Hematopoietic multipotent progenitor cell treated with erythropoietin and hydrocortisone succinate and interleukin-3 and kit ligand, for 8 days (in vitro differentiated cells): Measurements from ENCODE around the gene STAP1.
A peak's percentile ranks its signal among the peaks of the same experiment; 100 is the strongest.

Source experiments
- DNase-seq: peaks from one replicate; pipeline ENCODE4 v3.0.0-alpha.2; 2015

The STAP1 gene

DNA sequence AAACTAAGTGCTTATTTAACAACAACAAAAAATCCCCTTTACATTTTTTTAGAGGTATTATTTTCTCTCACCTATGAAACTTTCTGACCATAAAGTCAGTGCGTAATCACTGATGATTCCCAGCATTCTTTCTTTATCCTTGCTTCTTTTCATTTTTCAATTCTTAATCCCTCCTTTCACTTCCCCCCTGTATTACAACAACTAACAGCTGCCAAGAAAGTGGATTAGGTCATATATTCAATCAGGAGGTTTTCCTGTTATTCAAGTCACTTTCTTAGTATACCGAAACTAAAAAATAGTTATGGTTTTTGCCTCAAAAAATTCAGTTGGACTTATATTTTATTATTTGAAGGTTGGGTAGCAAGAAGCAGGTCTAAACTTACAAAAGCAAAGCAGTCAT, 2.1 kb upstream of the STAP1 start:
- no peak for DNase-seq

DNA sequence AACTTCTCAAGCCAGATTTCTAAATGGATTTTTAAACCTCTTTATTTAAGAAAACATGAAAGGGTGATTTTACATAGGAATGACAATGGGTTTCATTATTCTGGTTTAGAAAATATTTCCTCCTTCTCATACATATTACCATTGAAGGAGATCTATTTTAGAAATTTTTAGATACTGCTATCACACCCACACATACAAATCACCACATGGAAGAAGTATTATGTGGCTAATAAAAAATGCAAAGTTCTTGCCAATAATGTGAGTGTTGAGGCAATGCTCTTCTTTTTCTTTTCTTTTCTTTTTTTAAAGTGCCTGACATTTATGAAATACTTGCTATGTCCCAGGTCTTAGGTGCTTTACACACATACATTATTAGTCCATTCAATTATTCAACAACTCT, 6.8 kb downstream of the STAP1 start:
- no peak for DNase-seq

DNA sequence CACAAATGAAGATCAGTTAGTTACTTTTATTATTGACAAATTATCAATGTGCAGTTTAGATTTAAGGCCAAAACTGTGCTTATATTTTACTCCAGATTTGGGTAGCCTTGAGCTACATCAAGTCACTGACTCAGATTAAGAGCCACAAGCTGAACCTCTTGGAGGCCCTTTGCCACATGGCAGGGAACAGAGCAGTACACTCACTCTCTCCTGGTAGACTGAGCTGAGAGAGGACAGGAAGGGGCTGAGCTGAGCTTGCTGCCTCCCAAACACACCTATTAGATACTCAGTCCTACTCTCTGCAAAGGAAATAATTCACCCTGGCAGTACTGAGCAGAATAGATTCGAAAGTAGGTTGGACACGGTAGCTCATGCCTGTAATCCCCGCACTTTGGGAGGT, 7.8 kb downstream of the STAP1 start:
- DNase-seq = no peak

GRCh38 chr4:67568820-67569219, 10.3 kb downstream of the STAP1 start:
- DNase-seq = no peak

GRCh38 chr4:67570537-67570936, 12.0 kb downstream of the STAP1 start:
- no peak for DNase-seq

GRCh38 chr4:67571975-67572374, 13.4 kb downstream of the STAP1 start:
- DNase-seq = peak; percentile 82

- peak; percentile 40 for DNase-seq
Observed at GRCh38 chr4:67573193-67573592, 14.7 kb downstream of the STAP1 start.

DNA sequence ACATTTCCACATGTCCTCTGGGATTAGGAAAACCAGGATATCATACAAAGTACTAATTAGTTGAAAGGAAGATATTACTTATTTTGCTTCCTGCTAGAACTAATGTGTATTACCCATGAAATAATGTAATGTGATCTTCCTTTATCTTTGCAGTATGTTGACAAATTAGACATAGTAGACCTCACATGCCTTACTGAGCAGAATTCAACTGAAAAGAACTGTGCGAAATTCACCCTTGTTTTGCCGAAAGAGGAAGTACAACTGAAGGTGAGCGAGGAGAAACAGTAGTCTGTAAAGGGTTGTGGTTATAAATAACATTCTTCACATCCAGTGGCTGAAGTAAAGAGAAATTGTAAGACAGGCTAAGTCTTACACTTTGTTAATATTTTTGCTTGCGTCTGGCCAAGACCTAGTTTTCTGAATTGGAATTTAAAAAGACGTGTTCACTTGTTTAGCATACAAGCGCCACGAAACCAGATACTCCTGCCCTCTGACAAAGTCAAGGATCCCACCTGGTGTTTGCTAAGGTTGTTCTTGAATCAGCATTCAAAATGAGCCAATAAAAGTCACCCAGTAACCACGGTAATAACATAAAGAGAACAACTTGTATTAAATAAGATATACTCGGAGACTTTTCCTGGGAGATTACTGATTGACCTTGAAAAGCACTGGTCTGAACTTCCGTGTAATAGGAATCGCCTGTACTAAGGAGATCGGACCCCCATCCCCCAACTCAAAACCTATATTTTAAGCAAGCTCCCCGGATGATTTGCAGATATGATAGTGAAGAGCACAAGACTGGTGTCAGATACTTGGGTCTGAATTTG, 16.9 kb downstream of the STAP1 start:
- DNase-seq = peak; percentile 65

DNA sequence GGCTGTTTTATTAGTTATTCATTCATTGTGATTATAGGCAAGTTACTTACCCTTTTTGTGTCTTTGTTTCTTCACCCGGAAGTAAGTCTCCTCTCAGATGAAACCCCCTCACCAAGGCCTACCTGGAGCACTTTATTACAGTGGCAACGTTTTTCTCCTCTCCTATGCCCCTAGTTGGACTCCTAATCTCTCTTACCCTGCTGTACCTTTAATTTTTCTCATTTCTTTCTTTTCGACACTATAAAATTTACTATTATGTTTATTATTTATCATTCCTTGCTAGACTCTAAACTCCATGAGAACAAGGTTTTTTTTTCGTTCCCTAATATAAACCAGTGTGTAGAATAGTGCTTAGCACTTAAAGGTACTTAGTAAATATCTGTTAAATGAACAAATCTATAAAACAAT, 17.5 kb downstream of the STAP1 start:
- no peak for DNase-seq

- DNase-seq = no peak
Observed at GRCh38 chr4:67576538-67576937, 18.0 kb downstream of the STAP1 start.

- no peak for DNase-seq
Observed at GRCh38 chr4:67580577-67580976, 22.1 kb downstream of the STAP1 start.

DNA sequence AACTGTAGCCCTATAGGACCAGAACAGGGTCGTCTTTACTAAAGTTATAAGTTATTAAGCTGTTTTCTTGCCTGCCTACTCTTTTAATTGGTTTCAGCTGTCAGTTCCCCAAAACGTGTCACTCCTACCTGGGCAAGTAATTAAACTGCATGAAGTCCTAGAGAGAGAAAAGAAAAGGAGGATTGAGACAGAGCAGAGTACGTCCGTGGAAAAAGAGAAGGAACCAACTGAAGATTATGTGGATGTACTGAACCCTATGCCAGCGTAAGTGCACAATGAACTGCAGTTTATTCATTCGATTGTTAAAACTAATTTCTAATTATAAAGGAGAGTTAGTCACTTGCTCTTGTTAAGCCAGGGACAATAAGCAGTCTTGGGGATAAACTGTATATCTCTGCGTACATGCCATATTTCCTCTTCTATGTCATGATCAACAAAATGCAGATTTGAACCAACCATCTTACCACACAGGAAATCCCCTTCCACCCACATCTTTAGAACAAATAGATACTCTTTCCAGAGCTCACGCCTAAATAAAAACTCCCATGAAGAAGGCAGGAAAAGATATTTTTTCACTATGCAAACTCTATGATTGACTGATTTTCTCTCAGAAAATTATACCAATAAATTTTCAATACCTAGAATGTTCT, 22.8 kb downstream of the STAP1 start:
- no peak for DNase-seq

GRCh38 chr4:67581913-67582312, 23.4 kb downstream of the STAP1 start:
- DNase-seq = no peak

DNA sequence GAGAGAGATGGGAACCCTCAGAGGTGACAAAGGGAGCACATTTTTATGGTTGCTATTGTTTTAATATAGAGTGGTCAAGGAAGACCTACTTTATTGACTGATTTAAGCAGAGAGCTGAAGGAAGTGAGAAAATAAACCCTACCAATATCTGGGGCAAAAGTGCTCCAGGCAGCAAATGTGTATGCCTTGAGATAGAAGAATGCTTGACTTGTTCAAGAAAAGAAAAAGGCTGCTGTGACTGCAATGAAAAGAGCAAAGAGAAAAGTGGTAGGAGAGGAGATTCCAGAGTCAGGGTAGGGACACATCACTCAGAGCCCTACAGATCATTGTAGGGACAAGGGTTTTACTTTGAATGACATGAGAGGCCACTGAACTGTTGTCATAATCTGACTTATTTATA, 26.0 kb downstream of the STAP1 start:
- no peak for DNase-seq

- DNase-seq = no peak
Observed at GRCh38 chr4:67587156-67587555, 28.6 kb downstream of the STAP1 start.

GRCh38 chr4:67593741-67594175, 35.2 kb downstream of the STAP1 start:
- DNase-seq = no peak

- DNase-seq = no peak
Observed at GRCh38 chr4:67603310-67604028, 44.9 kb downstream of the STAP1 start.

DNA sequence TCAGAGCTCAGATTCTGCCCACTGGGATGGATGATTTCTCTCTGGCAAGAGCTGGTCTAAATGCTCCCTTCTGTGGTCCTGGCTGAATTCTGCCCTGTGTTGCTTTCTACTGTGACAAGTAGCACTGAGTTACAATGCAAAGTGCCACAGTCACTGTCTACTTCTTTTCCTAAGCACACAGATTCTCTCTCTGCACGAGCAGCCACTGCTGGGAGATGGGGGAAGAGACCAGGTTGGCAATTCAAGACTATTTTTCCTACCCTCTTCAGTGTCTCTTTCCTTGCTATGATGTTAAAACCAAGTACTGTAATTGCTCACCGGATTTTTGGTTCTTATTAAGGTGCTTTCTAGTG, 45.5 kb downstream of the STAP1 start:
- no peak for DNase-seq

GRCh38 chr4:67604749-67605148, 46.2 kb downstream of the STAP1 start:
- DNase-seq = no peak

- DNase-seq = no peak
Observed at GRCh38 chr4:67608027-67608426, 49.5 kb downstream of the STAP1 start.

DNA sequence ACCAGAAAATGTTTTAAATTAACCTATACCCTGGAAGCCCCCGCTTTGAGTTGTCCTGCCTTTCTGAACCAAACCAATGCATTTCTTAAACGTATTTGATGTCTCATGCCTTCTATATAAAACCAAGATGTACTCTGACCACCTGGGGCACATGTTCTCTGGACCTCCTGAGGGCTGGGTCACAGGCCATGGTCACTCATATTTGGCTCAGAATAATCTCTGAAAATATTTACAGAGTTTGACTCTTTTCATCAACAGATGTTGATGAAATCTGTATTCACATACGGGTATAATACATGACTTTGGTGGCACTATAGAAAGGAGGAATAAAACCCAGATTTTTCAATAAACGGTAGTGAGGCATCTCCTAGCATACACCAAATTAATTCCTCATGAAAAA, 55.7 kb downstream of the STAP1 start:
- DNase-seq = no peak

- DNase-seq = no peak
Observed at GRCh38 chr4:67615119-67615518, 56.6 kb downstream of the STAP1 start.

DNA sequence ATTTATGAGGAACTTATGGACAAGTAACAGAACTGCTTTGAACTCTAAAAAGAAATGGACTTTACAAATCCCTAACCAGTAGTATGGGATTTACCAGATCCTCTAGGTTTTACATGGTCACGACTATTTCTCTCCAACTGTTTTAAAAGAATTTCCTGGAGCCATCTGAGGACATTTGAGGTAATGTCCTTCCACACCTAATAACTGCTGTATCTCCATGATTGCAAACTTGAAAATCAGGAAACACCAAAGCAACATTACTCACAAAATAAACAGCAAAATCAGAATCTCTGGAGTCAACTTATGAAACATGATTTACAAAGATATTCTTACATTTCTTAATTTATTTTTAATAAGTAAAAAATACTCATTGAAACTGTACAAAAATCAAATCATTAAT, 58.0 kb downstream of the STAP1 start:
- DNase-seq = no peak

- no peak for DNase-seq
Observed at GRCh38 chr4:67624939-67625338, 66.4 kb downstream of the STAP1 start.
